GM11168 (cell line): ENCODE results near the gene ULK4.
"Not testable (repeated sequence)": the region's sequence is repeated elsewhere in the genome, so short reads cannot be mapped to it uniquely, and the experiment has no call there.

Experiments
- in situ Hi-C: fragments of 300-500 bp; cut with MboI; formaldehyde crosslinking; loops from one replicate; pipeline ENCODE4 v1.12.0; 2022; ENCODE audit warnings: low sequenced_read_pairs; ENCODE audit not compliant: unreplicated experiment

ULK4 gene

DNA sequence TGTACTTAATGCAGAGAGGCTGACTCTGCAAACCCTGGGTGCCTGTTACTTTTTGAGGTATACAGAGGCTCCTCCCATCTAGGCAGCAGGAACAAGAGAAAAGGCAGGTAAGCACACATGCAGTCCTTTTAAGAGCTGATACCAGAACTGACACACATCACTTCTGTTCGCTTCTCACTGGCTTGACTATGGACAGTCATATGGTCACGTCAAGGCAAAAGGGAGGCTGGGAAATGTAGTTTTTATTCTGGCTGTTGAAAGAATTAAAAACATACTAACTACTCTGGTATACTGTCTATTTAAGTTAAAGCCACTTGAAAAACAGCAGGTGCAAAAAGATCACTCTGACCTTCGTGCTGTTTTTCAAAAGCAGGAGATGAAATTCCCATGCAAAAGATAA, 544.3 kb downstream of the ULK4 start:
- in situ Hi-C loops, result no loop called here

DNA sequence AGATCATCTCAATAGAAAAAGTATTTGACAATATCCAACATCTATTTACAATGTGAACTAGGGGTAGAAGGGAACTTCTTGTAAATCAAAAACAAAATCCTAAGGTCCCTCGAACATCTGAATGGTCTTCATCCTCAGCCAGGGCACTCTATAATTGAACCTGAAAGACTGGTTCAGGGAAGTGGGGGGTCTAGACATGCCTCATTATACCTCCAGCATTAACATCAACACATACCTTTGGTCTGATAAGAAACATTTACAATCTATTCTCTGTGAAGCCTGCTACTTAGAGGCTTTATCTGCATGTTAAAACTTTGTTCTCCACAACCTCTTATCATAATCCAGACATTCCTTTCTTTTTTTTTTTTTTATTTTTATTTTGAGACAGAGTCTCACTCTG, 550.8 kb downstream of the ULK4 start:
- in situ Hi-C loops, result no loop called here

GRCh38 chr3:41405466-41405865, 556.4 kb downstream of the ULK4 start:
- in situ Hi-C loops, result no loop called here

- in situ Hi-C loops, result no loop called here
Measured at GRCh38 chr3:41404582-41404981, 557.3 kb downstream of the ULK4 start.

DNA sequence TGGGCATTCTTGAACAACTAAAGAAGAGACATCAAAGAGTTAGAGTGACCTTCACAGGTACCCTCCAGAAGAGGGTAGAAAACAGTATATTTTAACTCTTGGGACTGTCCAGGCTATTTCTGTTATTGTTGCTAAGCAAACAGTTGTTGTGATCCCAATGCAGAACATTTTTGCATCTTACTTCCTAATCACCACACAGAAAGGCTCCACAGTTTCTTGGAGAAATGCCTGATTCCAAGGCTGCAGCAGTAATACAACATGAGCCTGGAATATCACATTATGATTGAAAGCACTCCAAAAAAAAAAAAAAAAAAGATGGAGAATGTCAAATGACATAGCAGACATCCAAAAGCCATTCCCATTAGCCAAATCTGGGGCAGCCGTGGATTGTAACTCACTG, 567.0 kb downstream of the ULK4 start:
- in situ Hi-C loops, result no loop called here

- in situ Hi-C loops, result not testable (repeated sequence)
Measured at GRCh38 chr3:41370765-41371535, 591.0 kb downstream of the ULK4 start.

DNA sequence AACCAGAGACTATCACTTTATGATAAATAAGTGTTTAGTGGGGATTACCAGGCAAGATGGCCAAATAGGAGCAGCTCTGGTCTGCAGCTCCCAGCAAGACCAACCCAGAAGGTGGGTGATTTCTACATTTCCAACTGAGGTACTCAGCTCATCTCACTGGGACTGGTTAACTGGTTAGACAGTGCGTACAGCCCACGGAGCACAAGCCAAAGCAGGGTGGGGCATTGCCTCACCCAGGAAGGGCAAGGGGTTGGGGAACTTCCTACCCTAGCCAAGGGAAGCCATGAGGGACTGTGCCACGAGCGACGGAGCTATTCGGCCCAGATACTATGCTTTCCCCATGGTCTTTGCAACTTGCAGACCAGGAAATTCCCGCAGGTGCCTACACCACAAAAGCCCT, 591.6 kb downstream of the ULK4 start:
- in situ Hi-C loops, result no loop called here

GRCh38 chr3:41369838-41370237, 592.1 kb downstream of the ULK4 start:
- in situ Hi-C loops, result no loop called here

- in situ Hi-C loops, result no loop called here
Measured at GRCh38 chr3:41365973-41366372, 595.9 kb downstream of the ULK4 start.

DNA sequence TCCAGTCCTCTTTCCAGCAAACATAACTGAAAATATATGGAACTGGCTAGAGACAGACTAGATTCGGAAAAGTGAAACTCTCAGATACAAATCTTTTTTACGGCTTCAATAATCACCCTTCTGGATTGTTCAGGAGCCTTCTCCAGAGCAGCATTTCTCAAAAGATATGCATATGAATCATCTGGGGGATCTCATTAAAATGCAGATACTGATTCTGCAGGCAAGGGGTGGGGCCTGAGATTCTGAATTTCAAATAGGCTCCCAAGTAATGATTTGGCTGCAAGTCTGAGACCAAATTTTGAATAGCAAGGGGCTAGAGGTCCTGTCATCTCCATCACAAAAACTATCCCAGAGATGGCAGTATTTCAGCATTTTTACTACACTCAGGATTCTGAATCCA, 597.2 kb downstream of the ULK4 start:
- in situ Hi-C loops, result no loop called here

GRCh38 chr3:41363830-41364523, 597.9 kb downstream of the ULK4 start:
- in situ Hi-C loops, result no loop called here

- in situ Hi-C loops, result no loop called here
Measured at GRCh38 chr3:41362638-41363559, 599.0 kb downstream of the ULK4 start.

DNA sequence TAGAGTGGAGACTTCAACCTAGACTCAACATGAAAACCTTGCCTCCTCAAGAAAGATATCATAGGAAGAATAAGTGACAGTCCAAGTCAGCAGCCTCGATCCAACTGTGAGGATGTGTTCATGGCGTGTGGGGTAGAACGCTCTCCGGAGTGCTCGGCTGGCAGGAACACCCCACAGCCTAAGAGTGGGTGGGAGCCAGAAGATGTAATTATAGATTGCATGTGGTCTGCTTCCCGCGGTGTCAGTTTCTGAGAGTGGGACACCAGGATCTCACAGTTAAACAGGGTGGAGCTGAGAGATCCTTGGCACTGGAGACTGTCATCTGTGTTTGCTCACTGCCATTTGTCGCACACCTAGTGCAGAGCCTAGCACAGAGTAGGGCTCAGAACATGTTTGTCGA, 604.6 kb downstream of the ULK4 start:
- in situ Hi-C loops, result no loop called here

GRCh38 chr3:41356775-41357174, 605.1 kb downstream of the ULK4 start:
- in situ Hi-C loops, result no loop called here

DNA sequence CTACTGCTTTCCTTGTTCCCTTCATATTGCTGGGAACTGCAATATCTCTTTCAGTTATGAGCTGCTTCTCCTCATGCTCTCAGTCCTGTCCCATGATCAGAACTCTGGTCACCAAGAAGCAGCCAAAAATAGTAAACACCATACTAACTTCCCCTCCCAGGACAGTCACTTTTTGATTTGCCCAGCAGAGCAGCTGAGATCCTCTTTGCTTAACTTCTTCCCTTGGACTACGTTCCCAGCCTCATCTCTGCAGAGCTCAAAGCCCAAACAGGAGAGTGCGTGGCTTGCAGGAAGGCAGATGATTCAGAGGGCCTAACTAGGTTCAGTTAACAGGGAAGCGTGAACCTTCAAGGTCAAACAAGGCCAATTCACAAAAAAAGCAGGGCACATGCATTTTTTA, 609.4 kb downstream of the ULK4 start:
- in situ Hi-C loops, result no loop called here

- in situ Hi-C loops, result no loop called here
Measured at GRCh38 chr3:41350441-41350840, 611.5 kb downstream of the ULK4 start.

DNA sequence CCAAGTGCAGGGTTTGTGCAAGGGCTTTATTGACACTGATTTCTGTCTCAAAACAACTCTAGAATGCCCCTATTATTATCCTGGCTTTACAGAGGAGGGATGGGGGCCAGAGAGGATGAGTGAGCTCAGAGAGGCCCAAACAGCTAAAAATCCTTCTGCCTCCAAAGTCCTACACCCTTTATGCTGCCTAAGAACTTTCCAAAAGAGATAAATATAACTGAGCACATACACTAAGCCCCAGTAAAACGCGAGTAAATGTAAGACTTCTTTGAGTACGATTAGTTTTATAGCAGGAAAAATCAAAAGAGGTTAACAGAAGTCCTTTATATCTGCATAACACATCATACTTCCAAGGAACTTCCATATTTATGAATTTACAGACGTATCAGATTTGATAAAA, 613.5 kb downstream of the ULK4 start:
- in situ Hi-C loops, result no loop called here

GRCh38 chr3:41346698-41347270, 615.1 kb downstream of the ULK4 start:
- in situ Hi-C loops, result no loop called here

GRCh38 chr3:41345788-41346187, 616.1 kb downstream of the ULK4 start:
- in situ Hi-C loops, result no loop called here

DNA sequence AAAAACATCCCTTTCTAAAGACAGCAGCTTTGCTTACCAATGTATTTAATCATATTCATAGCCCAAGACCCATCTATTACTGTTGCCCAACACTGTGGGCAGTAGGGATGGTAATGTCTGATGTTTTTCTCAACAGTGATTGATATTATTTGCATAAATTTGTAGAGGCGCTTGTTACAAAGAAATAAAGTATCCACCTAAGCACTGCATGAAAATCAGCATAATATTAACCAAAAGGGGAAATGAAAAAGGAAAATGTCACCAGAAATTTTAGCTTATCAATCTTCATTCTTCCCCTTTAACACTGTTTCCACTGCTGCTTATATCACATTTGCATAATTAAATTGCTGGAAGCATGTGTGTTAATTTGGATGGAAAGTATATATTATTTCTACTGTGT, 622.1 kb downstream of the ULK4 start:
- in situ Hi-C loops, result no loop called here

GRCh38 chr3:41338276-41338675, 623.6 kb downstream of the ULK4 start:
- in situ Hi-C loops, result no loop called here
